OCI-M2 (cell line): ENCODE measurements around the gene MANF.

Source experiments
- DNase-seq: peaks from one replicate; lab custom pipeline; 2025; ENCODE audit not compliant: unreplicated experiment; lab: John Stamatoyannopoulos, UW

MANF gene

GRCh38 chr3:51429138-51429537 lies 44.0 kb downstream of the MANF start:
- DNase-seq = no peak

GRCh38 chr3:51434110-51434509 lies 49.0 kb downstream of the MANF start:
- DNase-seq = no peak

- DNase-seq = no peak
These were observed 49.7 kb downstream of the MANF start for GRCh38 chr3:51434746-51435327.

GRCh38 chr3:51436998-51437639 lies 52.0 kb downstream of the MANF start:
- no peak for DNase-seq
